ENCODE data around the gene NDUFA13.

Gene NDUFA13

DNA sequence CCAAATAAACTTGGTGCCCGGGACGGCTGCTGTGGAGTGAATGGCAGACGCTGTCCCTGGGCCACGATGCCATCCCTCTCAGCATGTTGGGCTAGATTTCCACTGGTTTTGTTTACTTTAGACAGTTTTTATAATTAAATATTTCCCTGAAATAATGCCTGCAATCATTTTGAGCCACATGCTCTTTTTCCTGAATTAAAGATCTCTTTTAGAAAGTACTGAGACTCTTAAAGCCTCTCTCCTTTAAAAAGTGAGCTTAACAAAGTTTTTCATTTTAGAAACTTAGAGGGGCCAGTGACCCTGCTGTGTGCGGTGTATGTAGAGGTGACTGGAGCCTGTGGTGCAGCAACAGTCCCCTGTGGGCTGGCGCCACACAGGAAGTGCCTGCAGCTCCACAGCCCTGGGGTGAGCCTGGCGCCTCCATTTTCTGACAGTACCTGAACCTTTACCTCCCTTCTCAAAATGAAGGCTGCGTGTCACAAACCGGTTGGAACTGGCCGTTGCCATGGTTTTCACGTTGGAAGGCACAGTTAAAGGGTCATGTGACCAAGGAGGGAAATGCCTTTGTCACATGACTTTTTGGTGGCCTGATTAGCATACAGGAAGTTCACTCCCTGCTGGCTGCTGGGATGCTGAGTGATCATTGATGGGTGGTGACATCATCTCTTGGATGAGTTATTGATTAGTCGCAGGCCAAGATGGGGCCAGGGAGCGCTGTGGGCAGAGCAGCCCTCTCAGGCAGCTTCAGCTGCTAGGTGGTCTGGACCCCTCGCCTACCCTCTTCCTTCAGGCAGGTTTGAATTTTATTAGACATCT, 26.9 kb upstream of the NDUFA13 start:
- peak; percentile 67 to 79 for DNase-seq (ENCODE audit: low read depth in 2 of 2)

DNA sequence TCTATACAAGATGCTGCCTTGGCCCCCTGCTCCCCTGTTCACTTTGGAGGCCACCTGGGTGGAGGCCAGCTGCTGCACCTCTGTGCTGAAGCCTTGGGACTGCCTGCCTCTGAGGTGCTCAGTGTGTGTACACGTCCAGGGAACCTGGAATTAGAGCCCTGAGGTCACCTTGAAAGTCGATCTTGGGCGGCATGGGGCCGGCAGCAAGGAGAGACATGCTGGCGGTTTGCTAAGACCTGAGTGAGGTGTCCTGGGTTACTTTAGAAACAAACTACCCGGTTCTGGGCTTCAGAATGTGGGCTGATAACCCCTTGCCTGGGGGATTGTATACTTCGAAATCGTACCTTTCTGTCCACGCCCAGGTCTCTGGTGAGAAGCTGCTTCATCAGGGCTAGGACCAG, 26.2 kb upstream of the NDUFA13 start:
- no peak for DNase-seq (ENCODE audit: low read depth in 2 of 2)

DNA sequence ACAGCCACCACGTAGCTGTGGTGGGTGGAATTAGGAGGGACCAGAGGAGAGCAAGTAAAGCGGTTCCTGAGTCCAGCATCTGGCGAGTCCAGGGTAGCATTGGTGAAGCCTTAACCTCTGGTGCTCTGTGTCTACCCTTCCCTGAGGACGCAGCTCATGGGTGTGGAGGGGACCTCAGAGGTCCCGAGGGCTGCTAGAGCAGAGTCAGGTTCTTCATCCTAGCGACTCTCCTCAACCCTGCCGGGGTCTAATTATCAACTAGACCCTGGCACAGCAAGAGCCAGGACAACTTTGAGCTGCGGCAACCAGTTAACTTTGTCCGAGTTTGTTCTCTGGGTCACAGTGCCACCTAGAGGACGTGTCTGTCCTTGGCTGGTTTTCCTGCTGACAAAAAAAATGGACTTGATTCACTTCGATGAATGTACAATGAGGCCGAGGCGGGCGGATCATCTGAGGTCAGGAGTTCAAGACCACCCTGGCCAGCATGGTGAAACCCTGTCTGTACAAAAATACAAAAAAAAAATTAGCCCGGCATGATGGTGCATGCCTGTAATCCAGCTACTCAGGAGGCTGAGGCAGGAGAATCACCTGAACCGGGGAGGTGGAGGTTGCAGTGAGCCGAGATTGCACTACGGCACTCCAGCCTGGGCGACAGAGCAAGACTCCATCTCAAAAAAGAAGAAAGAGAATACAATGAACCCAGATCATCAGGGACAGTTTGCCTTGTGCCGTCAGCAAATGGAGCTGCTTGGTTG, 25.6 kb upstream of the NDUFA13 start:
- peak; percentile 58 to 69 for DNase-seq (ENCODE audit: low read depth in 2 of 2)

- DNase-seq (ENCODE audit: low read depth in 2 of 2), result no peak
Measured at GRCh38 chr19:19491321-19492025, 24.6 kb upstream of the NDUFA13 start.

- DNase-seq (ENCODE audit: low read depth in 2 of 2), result no peak
Measured at GRCh38 chr19:19492026-19492610, 23.9 kb upstream of the NDUFA13 start.

DNA sequence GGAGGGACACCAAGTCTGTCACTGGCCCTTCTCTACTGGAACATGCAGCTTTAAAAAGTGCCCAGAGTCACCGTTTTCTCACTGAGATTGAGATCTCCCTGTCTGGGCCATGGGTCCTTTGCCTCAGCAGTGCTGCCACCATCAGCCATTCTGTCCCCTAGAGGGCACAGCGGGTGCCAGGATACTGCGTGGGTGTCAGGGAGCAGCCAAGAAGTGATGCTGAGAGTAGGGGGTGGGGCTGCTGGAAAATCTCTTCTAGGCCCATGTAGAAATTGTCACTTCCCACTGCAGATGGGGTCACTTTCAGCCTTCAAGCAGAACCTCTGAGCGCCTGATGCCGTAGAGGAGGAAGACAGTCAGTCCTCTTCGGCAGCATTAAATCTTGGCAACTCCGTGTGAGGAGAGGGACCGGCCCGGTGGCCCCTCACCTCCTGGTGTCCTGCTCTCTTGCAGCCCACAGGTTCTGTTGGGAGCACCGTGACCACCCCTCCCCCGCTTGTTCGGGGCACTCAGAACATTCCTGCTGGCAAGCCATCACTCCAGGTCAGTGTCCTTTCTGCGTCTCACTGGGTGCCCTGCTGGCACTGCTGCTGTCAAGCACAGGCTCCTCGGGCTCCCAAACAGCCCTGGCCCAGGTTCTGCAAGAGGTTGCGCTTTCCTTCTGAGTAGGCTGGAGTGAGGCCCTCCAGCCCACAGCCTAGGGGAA, 22.0 kb upstream of the NDUFA13 start:
- DNase-seq (ENCODE audit: low read depth in 2 of 2), result no peak

DNA sequence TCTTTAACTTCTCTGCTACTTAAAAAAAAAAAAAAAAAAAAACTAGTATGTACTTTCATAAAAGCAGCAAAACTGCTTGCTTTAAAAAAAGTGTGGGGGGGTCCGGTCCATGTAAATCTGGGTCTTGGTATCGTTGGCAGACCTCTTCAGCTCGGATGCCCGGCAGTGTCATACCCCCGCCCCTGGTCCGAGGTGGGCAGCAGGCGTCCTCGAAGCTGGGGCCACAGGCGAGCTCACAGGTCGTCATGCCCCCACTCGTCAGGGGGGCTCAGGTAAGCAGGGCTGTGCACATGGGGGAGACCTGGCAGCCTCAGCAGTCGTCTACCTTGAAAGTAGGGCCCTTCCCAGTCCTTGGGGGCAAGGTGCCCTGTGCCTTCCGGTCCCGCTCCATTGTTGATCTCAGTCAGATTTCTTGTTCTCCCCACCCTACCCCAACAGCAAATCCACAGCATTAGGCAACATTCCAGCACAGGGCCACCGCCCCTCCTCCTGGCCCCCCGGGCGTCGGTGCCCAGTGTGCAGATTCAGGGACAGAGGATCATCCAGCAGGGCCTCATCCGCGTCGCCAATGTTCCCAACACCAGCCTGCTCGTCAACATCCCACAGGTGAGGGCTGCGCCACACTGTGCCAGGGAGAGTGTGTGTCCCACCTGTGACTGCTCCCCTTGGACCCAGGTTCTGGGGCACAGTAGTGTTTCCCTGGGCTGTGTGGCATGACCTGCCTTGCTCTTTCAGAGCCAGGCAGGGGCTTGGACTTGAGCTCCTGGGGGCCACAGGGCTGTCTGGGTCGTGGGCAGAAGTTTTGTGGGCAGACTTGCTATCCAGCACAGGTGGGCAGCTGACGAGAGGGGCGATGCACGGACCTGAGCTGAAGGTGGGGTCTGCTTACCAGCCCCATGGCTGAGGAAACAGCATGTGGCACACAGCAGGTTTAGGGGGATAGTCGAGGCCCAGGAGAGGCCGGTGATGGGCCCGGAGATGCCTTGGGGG, 20.1 kb upstream of the NDUFA13 start:
- no peak for DNase-seq (ENCODE audit: low read depth in 2 of 2)

GRCh38 chr19:19498255-19498991, 17.6 kb upstream of the NDUFA13 start:
- no peak for DNase-seq (ENCODE audit: low read depth in 2 of 2)

- no peak for DNase-seq (ENCODE audit: low read depth in 2 of 2)
Measured at GRCh38 chr19:19499272-19499995, 16.6 kb upstream of the NDUFA13 start.

- no peak for DNase-seq (ENCODE audit: low read depth in 2 of 2)
Measured at GRCh38 chr19:19500975-19501644, 14.9 kb upstream of the NDUFA13 start.

GRCh38 chr19:19501798-19502197, 14.2 kb upstream of the NDUFA13 start:
- DNase-seq (ENCODE audit: low read depth in 2 of 2), result no peak

DNA sequence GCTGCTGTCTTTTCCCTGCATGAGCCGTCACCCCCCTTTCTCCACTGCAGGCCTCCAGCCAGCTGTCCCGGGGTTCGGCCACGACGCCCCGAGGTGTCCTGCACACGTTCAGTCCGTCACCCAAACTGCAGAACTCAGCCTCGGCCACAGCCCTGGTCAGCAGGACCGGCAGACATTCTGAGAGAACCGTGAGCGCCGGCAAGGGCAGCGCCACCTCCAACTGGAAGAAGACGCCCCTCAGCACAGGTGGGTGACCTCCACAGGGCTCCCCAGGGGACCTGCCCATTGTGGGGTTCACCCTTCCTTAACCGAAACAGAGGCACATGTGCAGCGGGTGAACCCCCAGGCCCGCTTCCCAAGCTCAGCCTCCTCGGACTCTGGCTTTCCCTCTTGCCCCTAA, 13.7 kb upstream of the NDUFA13 start:
- no peak for DNase-seq (ENCODE audit: low read depth in 2 of 2)

DNA sequence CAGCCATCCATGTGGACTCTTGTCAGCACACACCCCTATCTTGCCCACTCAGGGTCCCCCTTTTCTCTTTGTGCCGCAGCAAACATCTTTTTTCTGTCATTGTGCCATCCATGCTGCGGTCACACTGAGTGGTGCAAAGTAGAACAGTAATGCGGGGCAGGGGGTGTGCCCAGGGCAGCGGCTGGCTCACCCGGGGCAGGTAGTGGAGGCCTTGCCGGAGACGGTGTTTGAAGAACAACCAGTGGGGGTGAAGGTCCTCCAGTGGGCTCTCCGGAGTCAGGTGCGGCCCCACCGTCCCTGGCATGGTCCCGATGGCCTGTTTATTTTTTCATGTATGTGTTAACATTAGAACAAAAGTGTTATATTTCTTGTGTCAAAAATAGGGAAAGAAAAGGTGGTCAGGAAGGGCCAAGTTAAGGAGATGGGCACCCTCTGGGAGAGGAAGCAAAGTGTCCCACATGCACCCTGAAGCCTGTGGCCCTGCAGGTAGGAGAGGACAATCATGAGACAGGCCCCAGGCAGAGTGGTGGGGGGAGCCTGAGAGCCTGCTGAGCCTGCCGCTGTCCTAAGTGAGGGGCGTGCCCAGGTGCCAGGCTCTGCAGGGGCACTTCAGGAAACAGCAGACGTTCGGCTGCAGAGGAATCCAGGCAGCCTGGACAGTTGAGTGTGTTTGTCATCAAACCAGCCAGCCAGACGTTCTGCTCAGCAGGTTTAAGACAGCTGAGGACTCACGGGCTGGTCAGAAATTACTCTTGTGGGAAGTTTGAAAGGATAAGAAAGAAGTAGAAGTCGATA, 13.0 kb upstream of the NDUFA13 start:
- no peak for DNase-seq (ENCODE audit: low read depth in 2 of 2)

DNA sequence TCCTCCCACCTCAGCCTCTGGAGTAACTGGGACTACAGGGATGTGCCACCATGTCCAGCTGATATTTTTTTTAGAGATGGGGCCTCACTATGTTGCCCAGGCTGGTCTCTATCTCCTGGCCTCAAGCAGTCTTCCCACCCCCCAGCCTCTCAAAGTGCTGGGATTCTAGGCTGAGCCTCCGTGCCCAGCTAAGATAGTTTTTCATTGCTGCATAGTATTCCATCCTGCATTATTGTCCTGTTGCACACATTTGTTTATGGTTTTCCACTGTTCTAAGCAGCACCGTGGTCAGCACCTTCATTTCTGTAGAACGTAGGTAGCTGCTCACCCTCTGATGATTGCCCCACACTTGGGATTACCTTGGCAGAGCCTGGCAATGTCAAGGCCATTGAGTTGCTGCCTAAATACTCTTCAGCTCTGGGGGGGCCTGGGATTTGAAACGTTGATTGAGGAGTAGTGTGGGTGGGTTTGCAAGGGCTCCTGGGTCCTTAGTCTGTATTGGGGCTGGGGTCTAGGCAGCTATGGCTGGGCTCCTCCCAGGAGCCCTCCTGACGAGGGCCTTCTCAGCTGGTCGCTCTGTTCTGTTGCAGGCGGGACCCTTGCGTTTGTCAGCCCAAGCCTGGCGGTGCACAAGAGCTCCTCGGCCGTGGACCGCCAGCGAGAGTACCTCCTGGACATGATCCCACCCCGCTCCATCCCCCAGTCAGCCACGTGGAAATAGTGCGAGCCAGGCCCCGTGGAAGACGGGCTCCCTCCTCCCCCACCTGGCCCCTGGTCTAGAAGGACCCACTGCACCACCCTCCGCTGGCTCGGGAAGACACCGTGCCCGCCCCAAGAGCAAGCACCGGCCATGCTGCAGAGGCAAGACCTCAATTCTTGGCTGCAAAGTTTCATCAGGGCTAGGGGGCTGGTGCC, 11.0 kb upstream of the NDUFA13 start:
- DNase-seq (ENCODE audit: low read depth in 2 of 2), result no peak

DNA sequence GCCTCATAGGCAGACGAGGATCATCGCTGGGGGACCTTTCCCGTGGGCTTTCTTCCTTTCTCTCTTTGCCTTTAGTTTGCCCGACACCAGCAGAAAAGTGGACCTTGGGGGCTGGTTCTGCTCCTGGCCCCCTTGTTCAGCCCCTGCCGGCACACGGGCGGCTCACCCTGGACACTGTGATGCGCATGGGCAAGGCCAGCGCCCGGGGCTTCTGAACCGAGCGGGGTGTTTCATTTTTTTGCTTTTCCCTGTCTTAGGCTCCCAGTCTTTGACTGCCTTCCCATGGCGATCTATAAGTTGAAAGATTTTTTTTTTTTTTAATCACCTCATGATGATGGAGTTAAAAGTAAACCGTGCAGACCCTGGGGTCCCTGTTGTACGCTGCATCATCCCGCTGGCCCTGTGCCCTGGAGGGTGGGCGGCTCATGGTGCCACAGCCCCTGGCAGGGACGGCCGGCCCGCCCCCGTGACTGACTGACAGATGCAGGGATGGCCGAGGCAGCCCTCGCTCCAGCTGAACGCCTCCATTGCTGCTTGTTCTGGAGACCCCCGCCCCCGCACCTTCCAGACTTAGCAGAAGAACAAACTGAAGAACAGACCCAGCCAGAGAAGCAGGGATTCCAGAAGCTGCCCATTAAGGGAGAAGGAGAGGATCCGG, 10.2 kb upstream of the NDUFA13 start:
- no peak for DNase-seq (ENCODE audit: low read depth in 2 of 2)

GRCh38 chr19:19506592-19506991, 9.4 kb upstream of the NDUFA13 start:
- no peak for DNase-seq (ENCODE audit: low read depth in 2 of 2)
